ENCODE results near the gene GPR151.
"Not testable (repeated sequence)": the region's sequence is repeated elsewhere in the genome, so short reads cannot be mapped to it uniquely, and the experiment has no call there.

Gene GPR151

GRCh38 chr5:146516151-146516475 lies at the start of gene GPR151:
GPR151 (minus strand) TSS chr5:146516190; CDS start chr5:146516113, 77 bp downstream.
- DNase-seq (ENCODE audit: low read depth): no peak

GRCh38 chr5:146564007-146564762 lies 48.2 kb upstream of the GPR151 start:
- no peak for DNase-seq (ENCODE audit: low read depth)

- no peak for DNase-seq (ENCODE audit: low read depth)
Observed at GRCh38 chr5:146562461-146562860, 46.5 kb upstream of the GPR151 start.

GRCh38 chr5:146561711-146562110 lies 45.7 kb upstream of the GPR151 start:
- DNase-seq (ENCODE audit: low read depth): peak; percentile 29

- DNase-seq (ENCODE audit: low read depth): peak; percentile 31
Observed at GRCh38 chr5:146560205-146560812, 44.3 kb upstream of the GPR151 start.

GRCh38 chr5:146556884-146557283 lies 40.9 kb upstream of the GPR151 start:
- not testable (repeated sequence) for DNase-seq (ENCODE audit: low read depth)

- DNase-seq (ENCODE audit: low read depth): no peak
Observed at GRCh38 chr5:146553446-146553845, 37.5 kb upstream of the GPR151 start.

GRCh38 chr5:146549615-146550014 lies 33.6 kb upstream of the GPR151 start:
- no peak for DNase-seq (ENCODE audit: low read depth)

GRCh38 chr5:146548781-146549449 lies 32.9 kb upstream of the GPR151 start:
- no peak for DNase-seq (ENCODE audit: low read depth)

GRCh38 chr5:146544232-146544631 lies 28.2 kb upstream of the GPR151 start:
- no peak for DNase-seq (ENCODE audit: low read depth)

- DNase-seq (ENCODE audit: low read depth): no peak
Observed at GRCh38 chr5:146541958-146542849, 26.2 kb upstream of the GPR151 start.

GRCh38 chr5:146540414-146540813 lies 24.4 kb upstream of the GPR151 start:
- no peak for DNase-seq (ENCODE audit: low read depth)

GRCh38 chr5:146539973-146540372 lies 24.0 kb upstream of the GPR151 start:
- no peak for DNase-seq (ENCODE audit: low read depth)

- DNase-seq (ENCODE audit: low read depth): no peak
Observed at GRCh38 chr5:146538432-146538831, 22.4 kb upstream of the GPR151 start.

GRCh38 chr5:146533882-146534281 lies 17.9 kb upstream of the GPR151 start:
- no peak for DNase-seq (ENCODE audit: low read depth)

GRCh38 chr5:146533260-146533857 lies 17.4 kb upstream of the GPR151 start:
- peak; percentile 5 for DNase-seq (ENCODE audit: low read depth)

GRCh38 chr5:146529984-146530383 lies 14.0 kb upstream of the GPR151 start:
- DNase-seq (ENCODE audit: low read depth): no peak

- no peak for DNase-seq (ENCODE audit: low read depth)
Observed at GRCh38 chr5:146528236-146528635, 12.2 kb upstream of the GPR151 start.

- DNase-seq (ENCODE audit: low read depth): no peak
Observed at GRCh38 chr5:146527785-146528184, 11.8 kb upstream of the GPR151 start.

GRCh38 chr5:146523698-146524097 lies 7.7 kb upstream of the GPR151 start:
- no peak for DNase-seq (ENCODE audit: low read depth)

- no peak for DNase-seq (ENCODE audit: low read depth)
Observed at GRCh38 chr5:146521403-146522106, 5.6 kb upstream of the GPR151 start.
